ENCODE data around the gene ATPAF2.

The ATPAF2 gene

GRCh38 chr17:17983376-17983775 lies 55.6 kb downstream of the ATPAF2 start:
- in situ Hi-C loops (cut with HindIII; ENCODE audit: low sequenced_read_pairs), result no loop called here
- TF ChIP-seq CTCF (IDR thresholded peaks at IDR 0.05; ENCODE audit: low read depth, low read length), result no peak

GRCh38 chr17:17982801-17983200 lies 56.2 kb downstream of the ATPAF2 start:
- no peak overlapping the region for H3K4me3 ChIP-seq (ENCODE audit: low read depth, low read length)
- DNase-seq (ENCODE audit: low read depth, low spot score), result no peak
- TF ChIP-seq CTCF (IDR thresholded peaks at IDR 0.05; ENCODE audit: low read depth, low read length), result no peak
- in situ Hi-C loops (cut with HindIII; ENCODE audit: low sequenced_read_pairs), result no loop called here

More at GRCh38 chr17:17983376-17983775, 55.6 kb downstream of the ATPAF2 start:
- no peak overlapping the region for H3K4me3 ChIP-seq (ENCODE audit: low read depth, low read length)
- DNase-seq (ENCODE audit: low read depth, low spot score), result no peak

GRCh38 chr17:17981330-17981729 lies 57.6 kb downstream of the ATPAF2 start:
- in situ Hi-C loops (cut with HindIII; ENCODE audit: low sequenced_read_pairs), result no loop called here
- no peak for DNase-seq (ENCODE audit: low read depth, low spot score)
- H3K4me3 ChIP-seq (ENCODE audit: low read depth, low read length), result no peak overlapping the region
- no peak for TF ChIP-seq CTCF (IDR thresholded peaks at IDR 0.05; ENCODE audit: low read depth, low read length)

- DNase-seq (ENCODE audit: low read depth, low spot score), result no peak
- no peak overlapping the region for H3K4me3 ChIP-seq (ENCODE audit: low read depth, low read length)
- in situ Hi-C loops (cut with HindIII; ENCODE audit: low sequenced_read_pairs), result no loop called here
- no peak for TF ChIP-seq CTCF (IDR thresholded peaks at IDR 0.05; ENCODE audit: low read depth, low read length)
Measured at GRCh38 chr17:17979778-17980177, 59.2 kb downstream of the ATPAF2 start.

- no peak for DNase-seq (ENCODE audit: low read depth, low spot score)
- in situ Hi-C loops (cut with HindIII; ENCODE audit: low sequenced_read_pairs), result no loop called here
- no peak for TF ChIP-seq CTCF (IDR thresholded peaks at IDR 0.05; ENCODE audit: low read depth, low read length)
- H3K4me3 ChIP-seq (ENCODE audit: low read depth, low read length), result no peak overlapping the region
Measured at GRCh38 chr17:17978481-17979424, 60.2 kb downstream of the ATPAF2 start.

- no peak for TF ChIP-seq CTCF (IDR thresholded peaks at IDR 0.05; ENCODE audit: low read depth, low read length)
- in situ Hi-C loops (cut with HindIII; ENCODE audit: low sequenced_read_pairs), result no loop called here
- DNase-seq (ENCODE audit: low read depth, low spot score), result no peak
- H3K4me3 ChIP-seq (ENCODE audit: low read depth, low read length), result no peak overlapping the region
Measured at GRCh38 chr17:17976931-17977570, 61.9 kb downstream of the ATPAF2 start.
